ENCODE measurements around the gene KRTAP1-1.

DNA sequence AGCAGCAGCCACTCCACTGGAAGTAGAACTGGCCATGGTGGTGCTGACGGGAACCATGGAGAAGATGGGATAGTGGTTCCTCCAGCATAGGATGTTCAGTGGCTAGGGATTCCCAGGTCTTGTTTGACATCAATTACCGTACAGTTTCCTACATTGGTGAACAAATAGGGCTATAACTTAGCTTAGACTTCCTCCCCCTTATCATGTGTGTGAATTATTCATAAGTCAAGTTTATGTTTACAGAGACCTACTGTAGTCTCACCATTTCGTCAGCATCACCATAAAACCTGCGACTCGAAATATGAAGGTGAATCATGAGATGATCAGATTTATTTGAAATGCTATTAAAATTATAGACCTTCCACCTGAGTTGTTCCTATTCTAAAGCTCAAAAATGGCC, 17.5 kb upstream of the KRTAP1-1 start:
- no peak for TF ChIP-seq CTCF (IDR thresholded peaks at IDR 0.05; ENCODE audit: poor library complexity, severe bottlenecking)
- no peak for TF ChIP-seq POLR2AphosphoS5 (IDR thresholded peaks at IDR 0.05)
- TF ChIP-seq EZH2 (IDR thresholded peaks at IDR 0.05; ENCODE audit: borderline replicate concordance, insufficient read depth, low read length, poor library complexity, severe bottlenecking), result no peak
- no peak for TF ChIP-seq MXI1 (conservative IDR thresholded peaks at IDR 0.05; ENCODE audit: poor library complexity, severe bottlenecking)
